GM20000 (cell line): ENCODE results near the gene CFP.

Experiments used
- DNase-seq: peaks from one replicate; pipeline ENCODE4 v3.0.0; 2012; ENCODE audit warnings: low spot score
- CTCF ChIP-seq: IDR thresholded peaks from 2 replicates; pipeline ENCODE4 v1.5.1; 2012; ENCODE audit warnings: mild to moderate bottlenecking, control low read depth; ENCODE audit errors: extremely low read depth, missing control alignments

Gene CFP

DNA sequence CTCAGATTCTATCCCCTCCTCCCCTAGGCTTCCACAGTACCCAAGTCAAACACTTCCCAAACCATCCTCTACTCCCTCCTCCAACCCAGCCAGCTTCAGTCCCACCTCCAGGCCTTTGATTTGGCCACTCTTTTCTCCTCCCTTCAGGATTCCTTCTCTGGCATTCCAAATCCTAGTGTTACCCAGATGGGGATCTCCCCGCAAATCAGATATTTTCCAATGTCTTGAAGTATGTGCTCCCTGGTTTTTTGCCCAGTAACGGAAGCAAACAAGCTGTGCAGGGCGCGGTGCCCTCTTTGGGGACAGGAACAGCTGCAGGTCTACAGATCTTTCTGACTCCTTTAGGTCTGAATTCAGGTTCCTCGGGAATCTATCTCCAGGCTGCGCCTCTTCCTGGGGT lies 7.9 kb downstream of the CFP start:
- TF ChIP-seq CTCF: no peak
- no peak for DNase-seq

- TF ChIP-seq CTCF: no peak
- DNase-seq: no peak
Measured at GRCh38 chrX:47620303-47620685, 9.4 kb downstream of the CFP start.

GRCh38 chrX:47619486-47620302 lies 10.0 kb downstream of the CFP start, which contains the start of gene SYN1:
Gene SYN1 (minus strand): TSS chrX:47619857. CDS start chrX:47619728, 129 bp downstream.
- DNase-seq: peak; percentile 94
- peak; percentile 15 for TF ChIP-seq CTCF

DNA sequence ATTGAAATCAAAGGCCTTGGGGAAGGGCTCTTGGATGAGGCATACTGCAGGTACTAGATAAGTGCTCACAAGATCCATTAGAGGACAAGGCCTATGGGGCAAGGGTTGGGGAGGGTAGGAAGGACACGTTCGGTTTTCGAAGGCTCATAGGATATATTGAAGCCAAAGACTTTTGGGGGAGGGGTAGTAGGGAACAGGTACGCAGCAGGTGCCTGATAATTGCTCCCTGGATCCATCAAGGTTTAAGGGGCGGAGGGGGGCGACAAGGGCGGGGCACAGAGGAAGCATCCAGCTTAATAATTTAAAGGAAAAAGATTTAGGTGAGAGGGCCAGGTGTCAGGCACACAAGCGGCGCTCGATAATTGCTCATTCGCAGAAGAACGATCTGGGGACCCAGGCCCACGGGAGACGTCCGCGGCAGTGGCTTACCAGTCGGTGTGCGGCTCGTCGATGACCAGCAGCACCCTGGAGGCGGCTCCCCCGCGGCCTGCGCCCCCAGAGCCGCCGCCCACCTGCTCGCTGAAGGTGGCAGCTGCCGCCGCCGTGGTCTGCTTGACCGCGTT lies 10.7 kb downstream of the CFP start:
- DNase-seq: no peak
- TF ChIP-seq CTCF: no peak

DNA sequence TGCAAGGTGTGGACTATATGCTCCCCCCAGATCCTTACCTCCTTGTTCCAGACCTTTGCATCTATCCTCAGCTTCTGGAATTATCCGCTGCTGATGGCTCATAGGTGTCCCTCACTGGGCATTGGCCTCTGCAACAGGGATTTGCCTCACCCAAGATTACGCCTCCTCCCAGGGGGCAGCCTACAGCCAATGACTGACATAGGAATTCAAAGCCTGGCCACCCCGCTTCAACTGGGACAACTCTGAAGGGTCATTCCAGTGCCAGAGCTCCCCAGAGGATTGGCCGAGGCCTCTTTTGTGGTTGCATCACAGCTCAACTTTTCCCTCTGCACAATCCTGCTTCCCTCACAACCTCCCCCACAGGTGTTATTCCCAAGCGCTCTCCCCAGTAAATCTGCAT lies 15.1 kb downstream of the CFP start:
- no peak for DNase-seq
- no peak for TF ChIP-seq CTCF

- TF ChIP-seq CTCF: no peak
- no peak for DNase-seq
Measured at GRCh38 chrX:47613082-47613481, 16.6 kb downstream of the CFP start.

DNA sequence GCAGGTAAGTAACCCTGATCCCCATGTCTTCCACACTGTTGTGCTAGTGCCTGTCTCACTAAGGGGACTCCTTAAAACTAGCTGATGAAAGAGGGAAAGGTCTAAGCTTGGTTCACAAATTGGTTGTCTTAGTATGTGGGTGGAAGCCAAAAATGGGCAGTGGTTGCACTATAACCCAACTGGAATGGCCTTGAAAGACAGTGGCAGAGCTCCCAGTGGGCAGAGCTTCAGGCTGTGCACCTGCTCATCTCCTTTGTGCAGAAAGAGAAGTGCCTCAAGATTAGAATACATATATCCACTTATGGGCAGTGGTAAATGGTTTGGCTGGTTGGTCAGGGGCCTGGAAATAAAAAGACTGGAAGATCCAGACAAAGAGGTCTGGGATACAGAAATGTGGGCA lies 17.3 kb downstream of the CFP start:
- no peak for TF ChIP-seq CTCF
- DNase-seq: no peak
